Hypothalamus (tissue), 51 donors: ENCODE measurements around the gene CDC6.

ENCODE experiments used
- DNase-seq, 51 donors: peaks; one replicate each; lab custom pipeline; 2025; lab: John Stamatoyannopoulos, UW

CDC6 gene

GRCh38 chr17:40309031-40309948 lies 21.6 kb downstream of the CDC6 start, which contains the start of gene RARA:
Gene RARA, plus strand, starts transcription at chr17:40309180. Its CDS starts 22,039 bp downstream, at chr17:40331219.
- peak in 27 of 51 donors; percentile 22 to 78 (median 48) for DNase-seq

- no peak for DNase-seq
Observed at GRCh38 chr17:40309949-40310510, 22.4 kb downstream of the CDC6 start.

- no peak for DNase-seq
Observed at GRCh38 chr17:40310882-40311391, 23.3 kb downstream of the CDC6 start.

DNA sequence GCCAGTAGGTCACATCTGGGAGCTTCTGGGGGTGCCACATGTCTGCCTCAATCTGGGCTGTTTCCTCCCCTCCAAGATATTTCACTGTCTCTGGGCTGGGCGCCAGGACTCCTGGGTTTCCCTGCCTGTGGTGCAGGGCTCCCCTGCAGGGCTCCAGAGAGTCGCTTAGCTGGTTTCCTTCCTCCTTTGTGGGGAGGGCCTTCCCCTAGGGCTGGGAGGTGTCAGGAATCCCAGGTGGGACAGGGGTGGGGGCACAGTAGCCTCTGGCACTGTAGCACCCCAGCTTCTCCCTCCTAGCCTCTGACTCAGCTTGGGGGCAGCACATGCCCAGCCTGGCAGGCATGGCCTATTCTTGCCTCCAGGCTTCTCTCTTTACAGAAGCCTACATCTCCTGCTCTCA lies 23.9 kb downstream of the CDC6 start:
- peak in 4 of 51 donors; percentile 18 to 38 (median 24) for DNase-seq

GRCh38 chr17:40312131-40312731 lies 24.6 kb downstream of the CDC6 start:
- peak in 15 of 51 donors; percentile 41 to 71 (median 52) for DNase-seq

DNA sequence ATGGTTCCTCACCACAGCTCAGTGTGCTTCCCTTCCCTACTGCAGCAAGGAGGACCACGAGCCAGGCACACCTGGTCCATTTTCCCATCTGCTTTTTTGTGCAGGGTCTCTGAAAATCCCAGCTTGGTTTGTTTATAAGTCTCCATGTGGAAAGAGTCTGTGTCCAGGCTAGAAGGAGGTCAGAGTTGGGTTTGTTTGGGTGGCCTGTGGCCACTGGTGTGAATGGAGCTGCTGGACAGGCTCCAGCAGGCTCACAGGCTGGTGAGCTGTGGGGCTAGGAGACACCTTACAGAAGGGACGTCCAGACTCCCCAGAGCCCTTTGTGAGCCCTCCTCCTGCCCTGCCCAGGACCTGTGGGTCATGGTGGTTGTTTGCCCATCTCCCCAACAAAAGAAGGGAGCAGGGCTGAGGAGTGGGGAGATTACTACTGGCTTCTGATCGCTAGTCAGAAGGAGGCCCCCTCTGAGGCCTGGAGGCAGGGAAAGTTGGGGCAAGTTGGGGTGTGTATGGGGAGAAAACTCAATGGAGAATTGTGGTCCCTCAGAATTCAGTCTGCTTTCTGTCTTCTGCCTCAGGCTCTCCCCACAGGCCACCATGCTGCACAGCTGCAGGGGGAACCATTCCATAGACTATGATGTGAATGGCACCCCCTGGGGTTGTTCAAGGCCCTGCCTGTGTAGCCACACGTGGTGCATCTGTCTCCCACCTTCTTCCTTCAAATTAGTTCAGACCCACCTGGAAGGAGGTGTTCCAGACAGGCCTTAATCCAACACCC lies 25.4 kb downstream of the CDC6 start:
- no peak for DNase-seq

GRCh38 chr17:40313668-40314583 lies 26.2 kb downstream of the CDC6 start:
- no peak for DNase-seq

DNA sequence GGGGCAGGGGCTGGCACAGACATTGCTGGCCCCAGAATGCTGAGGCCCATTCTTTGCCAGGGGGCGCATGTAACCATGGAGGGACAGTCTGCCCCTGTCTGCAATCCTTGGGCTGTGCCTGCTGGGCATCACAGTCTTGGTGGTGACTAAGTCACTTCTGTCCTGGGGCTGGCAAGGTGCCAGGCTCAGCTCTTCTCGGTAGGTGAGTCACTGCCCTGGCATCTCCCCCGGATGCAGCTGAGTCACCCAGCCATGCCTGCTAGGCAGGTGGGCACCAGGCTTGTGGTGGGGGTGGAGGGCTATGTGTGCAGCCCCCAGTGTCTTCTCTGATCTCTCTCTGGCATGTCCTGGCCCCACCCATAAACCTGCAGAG lies 26.9 kb downstream of the CDC6 start:
- DNase-seq = peak in 17 of 51 donors; percentile 18 to 89 (median 55)

GRCh38 chr17:40315206-40315605 lies 27.5 kb downstream of the CDC6 start:
- no peak for DNase-seq

GRCh38 chr17:40315678-40316570 lies 28.2 kb downstream of the CDC6 start:
- DNase-seq = no peak

GRCh38 chr17:40316571-40317344 lies 29.1 kb downstream of the CDC6 start:
- peak in 1 of 51 donors; percentile 21 for DNase-seq

DNA sequence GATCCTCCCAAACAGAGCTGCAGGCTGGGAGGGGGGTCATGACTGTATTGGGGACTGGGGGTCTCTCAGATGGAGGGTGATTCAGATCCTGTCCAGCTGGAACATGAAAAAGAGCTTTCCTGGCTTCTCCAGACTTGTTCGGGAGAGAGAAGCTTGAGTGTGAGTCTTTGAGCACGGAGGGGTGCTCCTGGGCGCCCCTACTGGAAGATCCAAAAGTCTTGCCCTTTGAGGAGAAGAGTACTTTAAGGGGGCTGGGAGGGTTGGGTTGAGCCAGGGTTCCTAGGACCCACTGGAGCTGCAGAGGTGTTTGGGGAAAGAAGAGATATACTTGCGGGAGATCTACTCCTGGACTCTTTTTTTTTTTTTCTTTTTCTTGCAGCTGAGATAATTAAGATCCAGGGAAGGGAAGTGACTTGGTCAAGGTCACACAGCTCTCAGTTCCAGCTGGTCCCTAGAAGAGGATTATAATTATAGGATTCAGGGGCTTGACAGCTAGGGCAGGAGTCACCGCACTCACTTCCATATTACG lies 29.7 kb downstream of the CDC6 start:
- no peak for DNase-seq

DNA sequence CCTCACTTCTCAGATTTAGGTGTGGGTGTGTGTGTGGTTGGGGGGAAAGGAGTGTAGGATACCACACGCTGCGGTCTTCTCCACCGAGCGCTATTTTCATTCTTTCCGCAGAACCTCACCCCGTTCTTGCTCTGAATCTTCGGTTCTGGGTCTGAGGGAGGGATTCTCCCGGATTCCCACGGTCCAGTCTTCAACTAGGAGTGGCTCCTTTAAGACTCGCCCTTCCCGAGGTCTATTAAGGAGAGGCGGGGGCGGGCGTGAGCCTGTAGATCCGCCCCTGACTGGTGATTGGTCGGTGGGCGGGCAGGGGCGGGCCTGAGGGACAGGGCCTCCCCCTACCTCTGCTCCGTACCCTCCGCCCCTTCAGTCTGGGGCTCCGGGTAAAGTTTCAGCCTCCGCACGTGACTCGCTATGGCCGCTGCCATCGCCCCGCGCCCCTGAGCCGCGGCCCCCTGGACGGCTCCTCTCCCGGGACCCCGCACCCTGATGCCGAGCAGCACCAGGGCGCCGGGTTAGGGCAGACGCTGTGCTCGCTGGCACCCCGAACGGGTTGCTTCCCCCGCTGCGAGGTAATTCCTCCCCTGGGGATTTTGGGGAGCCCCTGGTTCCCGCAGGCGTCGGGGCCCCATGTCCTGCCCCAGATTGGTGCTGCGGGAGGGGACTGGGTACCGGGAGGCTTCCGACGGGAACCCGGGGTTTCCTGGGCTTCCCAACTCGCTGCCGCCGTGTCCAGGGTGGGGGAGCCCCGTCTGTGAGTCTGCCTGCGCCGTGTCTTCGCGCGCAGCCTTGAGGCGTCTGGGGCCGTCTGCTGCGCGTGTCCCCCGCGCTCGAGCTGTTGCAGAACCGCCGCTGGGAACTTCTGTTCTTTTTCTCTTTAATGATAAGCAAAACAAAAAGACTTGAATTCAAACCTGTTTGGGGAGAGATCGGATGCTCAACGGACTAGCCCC lies 30.5 kb downstream of the CDC6 start:
- peak in 50 of 51 donors; percentile 23 to 95 (median 86) for DNase-seq

DNA sequence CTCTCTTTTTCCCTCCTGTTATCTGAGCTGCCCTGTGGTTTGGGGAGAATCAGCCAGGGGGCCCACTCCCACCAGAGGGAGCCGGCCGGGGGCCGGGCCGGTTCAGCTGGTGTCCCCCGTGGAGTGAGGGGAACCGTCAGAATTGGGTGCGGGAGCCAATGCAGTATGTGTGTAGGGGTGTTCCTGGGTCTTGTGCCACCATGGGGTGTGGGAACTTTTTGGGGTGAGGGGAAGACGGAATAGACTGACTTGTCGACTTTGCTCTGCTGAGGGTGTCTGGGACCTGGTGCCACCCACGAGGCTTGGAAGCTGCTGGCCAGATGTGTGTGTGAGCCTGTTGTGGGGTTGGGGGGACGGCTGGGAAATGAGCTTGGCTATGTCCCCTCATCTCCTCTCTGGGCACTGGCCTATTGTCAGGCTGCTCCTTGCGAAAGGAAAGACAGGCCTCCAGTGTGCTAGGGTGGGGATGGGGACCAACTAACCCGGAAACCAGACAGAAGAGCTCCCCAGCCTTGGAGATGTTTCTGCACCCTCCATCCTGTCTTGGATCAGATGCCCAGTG lies 31.2 kb downstream of the CDC6 start:
- no peak for DNase-seq

- no peak for DNase-seq
Observed at GRCh38 chr17:40319651-40320540, 32.2 kb downstream of the CDC6 start.
